CD4-positive, alpha-beta T cell treated with Interleukin-15 for 4 hours (primary cell): ENCODE measurements around the gene UBE2H.
"Not testable (repeated sequence)": the region's sequence is repeated elsewhere in the genome, so short reads cannot be mapped to it uniquely, and the experiment has no call there.

Source experiments
- DNase-seq: peaks from one replicate; pipeline ENCODE4 v3.0.0-alpha.2; 2020; ENCODE audit warnings: low spot score

Gene UBE2H

DNA sequence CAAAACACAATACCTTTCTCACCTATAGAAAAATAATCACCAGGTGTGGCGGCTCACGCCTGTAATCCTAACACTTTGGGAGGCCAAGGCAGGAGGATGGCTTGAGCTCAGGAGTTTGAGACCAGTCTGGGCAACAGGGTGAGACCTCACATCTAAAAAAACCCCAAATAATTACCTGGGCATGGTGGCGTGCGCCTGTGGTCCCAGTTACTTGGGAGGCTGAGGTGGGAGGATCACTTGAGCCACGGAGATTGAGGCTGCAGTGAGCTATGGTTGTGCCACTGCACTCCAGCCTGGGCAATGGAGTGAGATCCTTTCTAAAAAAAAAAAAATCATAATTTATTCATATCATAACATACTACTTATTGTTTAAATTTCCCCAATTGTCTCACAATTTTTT, 129.6 kb downstream of the UBE2H start:
- DNase-seq: not testable (repeated sequence)

DNA sequence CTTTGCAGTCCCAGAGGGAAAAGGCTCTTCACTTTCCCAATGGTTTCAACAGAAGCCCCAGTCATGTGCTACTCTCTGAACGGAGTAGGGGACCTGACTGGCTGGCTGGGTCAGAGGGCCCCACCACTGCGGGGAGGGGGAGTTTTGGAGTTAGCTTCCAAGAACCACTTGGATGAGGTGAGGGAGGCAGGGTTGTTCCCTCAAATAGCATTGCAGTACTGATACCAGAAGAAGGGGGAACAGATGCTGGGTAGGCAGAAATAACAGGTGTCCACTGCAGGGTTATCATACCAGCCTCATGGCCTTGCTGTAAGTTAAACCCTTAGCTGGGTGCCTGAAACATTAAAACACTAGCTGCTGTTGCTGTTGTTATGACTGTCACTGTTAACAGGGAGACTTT, 131.3 kb downstream of the UBE2H start:
- no peak for DNase-seq

DNA sequence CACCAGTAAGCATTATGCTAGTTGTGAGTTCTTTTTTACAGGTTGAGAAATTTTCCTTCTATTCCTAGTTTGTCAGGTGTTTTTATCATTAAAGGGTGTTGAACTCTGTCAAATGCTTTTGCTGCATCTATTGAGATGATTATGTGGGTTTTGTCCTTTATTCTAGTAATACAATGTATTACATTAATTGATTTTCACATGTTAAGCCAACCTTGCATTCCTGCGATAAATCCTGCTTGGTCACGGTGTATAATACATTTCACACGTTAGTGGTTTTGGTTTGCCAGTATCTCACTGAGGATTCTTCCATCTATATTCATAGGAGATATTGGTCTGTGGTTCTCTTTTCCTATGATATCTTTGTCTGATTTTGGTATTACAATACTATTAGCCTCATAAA, 136.0 kb downstream of the UBE2H start:
- no peak for DNase-seq

DNA sequence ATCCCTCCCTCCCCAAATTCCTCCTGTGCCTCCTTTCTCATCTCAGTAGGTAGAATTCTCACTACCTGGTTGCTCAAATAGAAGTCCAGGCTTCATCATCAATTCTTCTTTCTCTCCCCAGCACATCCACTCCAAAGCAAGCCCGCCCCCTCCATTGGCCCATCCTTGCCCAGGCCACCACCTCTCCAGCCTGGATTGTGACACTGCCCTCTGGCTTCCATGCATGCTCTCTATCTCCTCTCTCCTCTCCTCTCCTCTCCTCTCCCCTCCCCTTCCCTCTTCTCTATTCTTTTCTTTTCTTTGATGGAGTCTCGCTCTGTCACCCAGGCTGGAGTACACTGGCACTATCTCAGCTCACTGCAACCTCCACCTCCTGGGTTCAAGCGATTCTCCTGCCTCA, 144.9 kb downstream of the UBE2H start:
- DNase-seq: no peak

DNA sequence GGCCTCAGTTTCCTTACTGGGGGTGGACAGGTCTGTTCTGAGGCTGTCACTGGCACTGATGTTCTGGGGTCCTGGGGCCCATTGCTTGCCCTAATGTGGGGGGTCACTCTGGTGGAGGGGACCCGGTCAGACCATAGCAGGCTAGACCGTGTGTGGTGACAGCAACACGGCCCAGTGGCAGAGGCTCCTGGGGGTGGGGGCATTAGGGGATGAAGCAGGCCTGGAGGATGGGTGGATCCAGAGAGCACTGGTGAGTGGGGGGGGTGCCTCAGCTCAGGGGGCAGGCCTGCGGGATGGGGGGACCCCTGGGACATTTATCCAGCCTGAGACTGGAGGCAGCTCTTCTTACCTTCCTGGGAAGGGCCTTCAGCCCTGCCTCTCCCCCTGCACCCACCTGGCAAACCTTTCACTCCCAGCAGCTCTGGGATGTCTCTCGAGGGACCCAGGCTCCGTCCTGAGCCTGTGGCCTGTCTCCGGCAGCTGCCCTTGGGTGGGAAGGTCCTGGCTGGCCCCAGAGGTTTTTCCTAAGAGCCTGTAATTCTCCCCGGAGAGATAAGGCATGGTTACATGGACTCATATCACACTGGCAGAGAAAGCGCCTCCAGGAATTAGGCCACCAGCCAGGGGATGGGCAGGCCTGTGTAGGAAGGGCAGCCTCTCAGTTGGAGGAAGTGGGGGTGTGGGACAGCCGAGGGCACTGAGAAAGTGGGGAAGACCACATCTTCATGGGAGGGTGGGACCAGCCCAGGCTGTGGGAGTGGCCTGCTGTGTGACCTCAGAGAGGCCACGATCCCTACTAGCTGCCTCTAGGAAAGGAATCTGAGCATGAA, 147.7 kb downstream of the UBE2H start:
- DNase-seq: no peak

DNA sequence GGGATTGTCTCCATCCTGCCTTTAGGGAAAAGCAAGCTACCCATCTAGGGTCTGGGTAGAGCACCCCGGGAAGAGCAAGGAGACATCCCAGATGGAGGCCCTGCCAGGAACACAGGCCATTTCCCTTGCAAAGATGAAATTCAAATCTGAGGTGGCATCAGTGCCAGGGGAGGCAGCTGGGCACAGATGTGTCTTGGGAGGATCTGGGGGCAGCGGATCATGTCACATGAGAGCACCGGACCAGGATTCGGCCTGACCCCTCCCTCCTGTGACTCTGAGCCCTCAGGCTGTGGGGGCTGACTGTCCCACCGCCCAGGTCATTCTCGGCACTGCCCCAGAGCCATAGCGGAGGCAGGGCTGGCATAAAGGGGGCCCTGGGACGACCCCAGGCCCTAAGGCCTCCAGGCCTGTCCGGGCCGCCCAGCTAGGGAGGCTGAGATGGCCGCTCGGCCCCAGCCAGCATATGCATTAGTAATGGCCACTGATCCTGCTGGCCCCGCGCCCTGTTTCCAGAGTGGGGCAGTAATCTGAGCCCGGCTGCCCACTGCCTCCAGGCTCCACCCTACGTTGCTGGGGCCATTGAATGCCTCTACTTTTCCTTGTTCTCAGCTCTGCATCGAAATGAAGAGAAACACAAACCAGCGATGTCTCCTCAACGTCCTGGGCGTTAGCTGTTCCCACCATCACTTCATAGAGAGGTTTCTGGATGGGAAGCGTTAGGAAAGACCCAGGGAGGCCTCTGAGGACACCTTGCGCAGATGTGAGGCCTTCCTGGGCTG, 148.5 kb downstream of the UBE2H start:
- DNase-seq: no peak

DNA sequence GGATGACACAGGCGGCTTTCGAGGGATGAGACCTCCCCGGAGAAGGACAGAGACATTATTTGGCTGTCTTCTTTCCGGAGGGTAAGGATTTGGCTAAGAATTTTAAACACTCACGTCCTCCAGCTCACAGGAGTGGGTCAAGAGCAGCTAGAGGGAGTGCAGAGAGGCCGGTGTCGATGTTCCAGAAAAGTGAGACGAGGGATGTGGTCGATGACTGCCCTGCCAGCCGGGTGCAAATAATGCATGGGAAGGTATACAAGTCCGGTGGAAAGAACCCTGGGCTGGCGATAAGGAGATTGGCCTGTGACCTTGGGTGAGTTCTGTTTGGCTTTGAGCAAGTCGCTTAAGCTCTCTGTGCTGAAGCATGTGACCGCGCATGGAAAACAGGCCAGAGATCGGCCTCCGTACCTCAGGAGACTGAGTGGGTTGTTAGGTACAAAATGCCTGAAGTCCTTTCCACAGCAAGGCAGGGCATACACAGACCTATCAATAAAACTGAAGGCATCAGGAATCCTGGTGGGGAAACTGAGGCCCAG, 149.1 kb downstream of the UBE2H start:
- DNase-seq: no peak

DNA sequence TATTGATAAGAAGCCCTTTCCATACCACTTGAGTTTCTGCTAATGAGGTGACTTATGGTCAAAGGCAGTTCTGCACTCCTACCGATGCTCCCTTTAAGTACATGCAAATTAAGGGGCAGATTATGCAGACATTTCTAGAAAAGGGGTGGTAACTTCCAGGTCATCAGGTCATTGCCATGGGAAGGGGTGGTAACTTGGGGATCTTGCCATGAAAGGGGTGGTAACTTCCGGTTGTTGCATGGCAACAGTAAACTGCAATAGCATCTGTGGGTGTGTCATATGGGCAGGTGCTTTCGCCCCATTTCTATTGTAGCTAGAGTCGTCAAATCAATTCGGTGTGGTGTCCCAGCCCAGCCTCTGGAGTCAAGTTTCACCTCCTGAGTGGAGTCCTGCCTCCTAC, 150.9 kb downstream of the UBE2H start:
- no peak for DNase-seq

DNA sequence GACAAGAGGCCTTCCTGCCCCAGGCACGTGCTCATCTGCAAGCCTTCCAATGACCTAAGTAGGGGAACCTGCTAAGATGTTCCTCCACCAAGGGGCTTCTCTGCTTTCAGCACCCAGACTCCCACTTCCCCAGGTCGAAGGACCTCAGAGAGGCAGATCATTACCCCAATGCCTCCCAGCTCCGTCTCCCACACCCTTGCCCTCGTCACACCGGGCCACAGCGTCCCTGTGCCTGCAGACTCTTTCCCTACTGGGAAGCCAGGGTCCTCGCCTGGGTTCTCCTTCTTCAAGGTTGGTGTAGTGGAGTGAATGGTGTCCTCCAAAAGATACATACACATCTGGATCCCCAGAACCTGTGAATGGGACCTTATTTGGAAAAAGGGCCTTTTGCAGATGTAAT, 151.9 kb downstream of the UBE2H start:
- no peak for DNase-seq

DNA sequence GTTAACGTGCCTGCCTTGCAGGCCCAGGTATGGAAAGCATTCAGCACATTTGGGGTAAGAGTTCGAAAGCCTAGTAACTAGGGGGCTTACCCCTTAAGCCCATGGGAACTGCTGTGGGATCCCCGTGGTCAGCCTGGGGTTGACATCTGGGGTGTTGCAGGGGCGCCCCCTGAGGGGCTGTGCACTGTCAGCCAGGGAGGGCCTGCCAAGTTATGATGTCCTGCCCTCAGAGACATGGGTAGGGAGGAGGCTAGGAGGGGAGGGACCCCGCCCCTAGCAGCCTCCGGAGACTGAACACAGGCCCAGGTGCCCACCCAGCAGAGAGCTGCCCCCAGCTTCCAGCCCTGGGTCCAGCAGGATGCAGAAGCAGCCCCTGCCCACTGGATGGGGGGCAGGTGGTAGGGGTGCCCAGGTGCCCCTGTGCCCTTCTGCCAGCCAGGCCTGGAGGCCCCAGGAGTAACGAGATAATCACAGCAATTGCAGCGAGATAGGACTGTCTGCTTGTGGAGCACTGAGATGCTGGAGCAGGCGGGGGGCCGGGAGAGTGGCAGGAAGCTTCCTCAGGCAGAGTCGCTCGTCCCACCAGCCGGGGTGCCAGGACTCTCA, 153.3 kb downstream of the UBE2H start:
- DNase-seq: no peak

DNA sequence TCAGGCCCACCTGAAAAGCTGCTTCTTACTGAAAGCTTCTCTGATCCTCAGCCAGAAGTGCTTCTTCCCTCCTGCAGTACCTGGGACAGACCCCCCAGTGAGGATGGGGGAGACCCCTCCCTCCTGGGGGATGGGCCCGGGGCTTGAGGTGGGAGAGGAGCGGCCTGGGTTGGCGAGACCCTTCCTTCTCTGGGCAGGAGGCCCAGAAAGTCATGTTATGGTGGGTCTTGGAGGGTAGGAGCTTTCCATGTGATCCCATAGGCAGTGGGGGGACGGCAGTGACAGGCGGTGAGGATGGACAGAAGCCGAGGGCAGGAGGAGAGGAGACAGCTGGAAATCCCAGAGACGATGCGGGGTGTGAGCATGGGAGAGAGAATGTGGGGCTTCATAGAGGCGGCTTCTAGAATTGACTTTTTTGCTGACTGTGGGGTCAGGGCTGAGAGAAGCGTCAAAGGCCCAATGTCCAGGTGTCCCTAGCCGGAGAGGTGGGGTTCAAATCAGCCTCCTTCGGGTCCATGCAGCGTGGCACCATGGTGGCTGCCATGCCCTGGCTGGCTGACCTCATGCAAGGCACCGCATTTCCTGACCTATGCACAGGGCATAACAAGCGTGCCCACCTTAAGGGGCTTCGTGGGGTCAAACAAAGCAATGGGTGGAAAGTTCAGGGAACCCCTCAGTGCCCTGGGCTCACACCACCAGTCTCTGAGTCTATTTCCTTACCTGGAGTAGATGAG, 154.0 kb downstream of the UBE2H start:
- DNase-seq: no peak

DNA sequence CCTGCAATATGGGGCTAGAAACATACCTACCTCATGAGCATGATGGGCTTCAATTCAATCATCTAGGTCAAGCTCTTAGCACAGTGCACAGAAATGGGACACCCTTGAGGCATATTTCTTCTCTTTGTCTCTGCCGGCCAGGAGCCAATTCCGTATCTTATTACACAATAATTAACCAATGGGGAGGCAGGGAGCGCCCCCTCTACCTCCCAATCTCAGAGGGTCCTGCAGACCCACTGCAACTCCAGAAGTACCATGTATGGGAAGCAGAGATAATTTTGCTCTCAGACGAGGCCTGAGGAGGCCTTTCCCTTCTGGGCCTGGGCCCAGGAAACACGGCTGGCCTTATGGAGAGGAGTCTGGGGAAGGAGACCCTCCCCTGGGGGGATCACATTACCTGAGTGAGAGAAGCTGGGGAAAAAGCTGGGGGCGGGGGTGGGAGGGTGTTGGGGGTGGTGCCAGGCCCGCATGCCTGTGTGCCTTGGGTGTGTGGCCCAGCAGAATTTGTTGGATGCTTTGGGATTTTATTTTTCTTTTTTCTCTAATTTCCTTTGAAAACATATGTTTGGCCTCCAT, 155.5 kb downstream of the UBE2H start:
- no peak for DNase-seq

DNA sequence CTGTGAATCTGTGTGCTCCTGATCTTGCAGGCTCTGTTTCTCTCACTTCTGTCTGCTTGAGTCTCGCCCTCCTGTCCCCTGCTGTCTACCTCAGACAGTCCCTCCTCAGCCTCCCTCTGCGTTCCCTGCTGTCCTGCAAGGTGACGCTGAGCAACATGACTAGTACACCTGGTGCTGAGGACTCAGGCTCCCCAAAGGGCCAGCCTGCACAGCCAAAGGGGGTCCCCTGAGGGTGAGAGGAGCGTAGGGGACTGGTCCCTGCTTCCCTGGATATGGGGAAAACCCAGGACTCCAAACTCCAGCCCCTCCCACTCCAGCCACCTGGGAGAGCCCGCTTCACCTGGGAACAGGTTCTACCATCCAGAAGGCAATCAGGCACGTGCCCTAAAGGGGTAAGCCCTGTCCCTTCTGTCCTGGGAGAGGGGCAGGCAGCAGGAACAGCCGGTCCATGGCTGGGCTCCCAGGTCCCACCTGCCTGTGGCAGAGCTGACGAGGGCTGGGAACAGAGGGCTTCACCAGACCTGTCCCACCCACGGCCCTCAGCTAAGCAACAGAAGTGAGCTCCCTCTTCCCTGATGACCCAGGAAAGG, 156.5 kb downstream of the UBE2H start:
- no peak for DNase-seq

DNA sequence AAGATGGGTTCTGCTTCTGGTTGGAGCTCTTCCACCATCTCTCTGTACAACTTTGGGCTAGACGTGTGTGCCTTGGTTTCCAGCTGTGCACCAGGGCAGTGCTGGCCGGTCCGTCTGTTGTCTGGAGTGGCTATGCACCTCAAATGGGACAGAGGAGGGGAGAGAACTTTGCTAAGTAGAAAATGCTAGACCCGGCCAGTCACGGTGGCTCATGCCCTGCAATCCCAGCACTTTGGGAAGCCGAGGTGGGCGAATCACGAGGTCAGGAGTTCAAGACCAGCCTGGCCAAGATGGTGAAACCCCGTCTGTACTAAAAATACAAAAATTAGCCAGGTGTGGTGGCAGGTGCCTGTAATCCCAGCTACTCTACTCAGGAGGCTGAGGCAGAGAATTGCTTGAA, 158.3 kb downstream of the UBE2H start:
- DNase-seq: not testable (repeated sequence)

DNA sequence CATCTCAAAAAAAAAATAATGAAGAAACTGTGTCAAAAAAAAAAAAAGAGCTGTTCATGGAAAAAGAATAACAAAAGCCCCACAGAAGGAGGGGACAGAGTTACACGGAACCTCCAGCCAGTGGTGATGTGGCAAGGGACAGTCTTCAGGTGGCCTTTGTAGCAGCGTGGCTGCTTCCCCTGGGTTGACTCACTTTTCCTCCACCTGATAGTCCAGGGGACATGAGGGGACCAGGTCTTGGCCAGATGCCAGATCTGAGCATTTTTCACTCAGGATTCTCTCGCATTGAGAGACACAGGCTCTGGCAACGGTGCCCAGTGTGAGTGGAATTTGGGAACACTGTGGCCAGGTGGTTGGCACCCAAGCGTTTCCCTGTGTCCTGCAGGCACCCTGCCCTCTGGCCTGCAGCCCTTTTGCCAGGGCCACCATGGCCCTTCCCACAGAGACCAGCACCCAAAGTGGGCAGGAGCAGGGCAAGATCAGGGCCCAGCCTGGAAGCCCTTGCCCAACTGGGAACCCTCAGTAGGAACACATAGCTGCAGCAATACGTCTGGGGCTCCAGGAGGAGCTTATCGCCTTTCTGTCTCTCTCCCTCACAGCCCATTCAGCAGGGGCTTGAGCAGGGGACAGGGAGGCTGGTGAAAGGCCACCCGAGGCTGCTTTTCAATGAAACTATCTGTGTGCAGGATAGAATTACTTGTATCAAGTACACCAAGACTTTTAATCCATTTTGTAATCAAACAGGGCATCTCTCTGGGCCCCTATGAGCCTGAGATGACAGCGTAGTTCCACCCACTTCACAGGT, 159.1 kb downstream of the UBE2H start:
- DNase-seq: no peak

DNA sequence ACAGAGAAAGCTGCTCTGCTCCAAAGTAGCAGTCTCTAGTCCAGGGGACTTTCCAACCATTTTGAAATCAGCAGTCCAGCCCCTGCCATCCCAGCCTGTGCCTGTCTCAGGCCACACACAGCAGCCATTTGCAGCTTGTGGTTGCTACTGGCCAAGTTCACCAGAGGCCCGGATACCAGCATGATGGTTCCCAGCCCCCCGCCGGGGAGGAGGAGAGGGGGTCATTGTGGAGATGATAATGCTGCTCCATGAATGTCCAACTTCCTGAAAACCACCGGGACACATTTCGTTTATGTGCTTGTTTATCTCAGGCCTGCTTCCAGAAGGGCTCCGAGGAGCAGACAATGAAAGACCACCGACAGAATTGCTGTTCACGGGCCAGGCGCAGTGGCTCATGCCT, 160.0 kb downstream of the UBE2H start:
- DNase-seq: no peak

DNA sequence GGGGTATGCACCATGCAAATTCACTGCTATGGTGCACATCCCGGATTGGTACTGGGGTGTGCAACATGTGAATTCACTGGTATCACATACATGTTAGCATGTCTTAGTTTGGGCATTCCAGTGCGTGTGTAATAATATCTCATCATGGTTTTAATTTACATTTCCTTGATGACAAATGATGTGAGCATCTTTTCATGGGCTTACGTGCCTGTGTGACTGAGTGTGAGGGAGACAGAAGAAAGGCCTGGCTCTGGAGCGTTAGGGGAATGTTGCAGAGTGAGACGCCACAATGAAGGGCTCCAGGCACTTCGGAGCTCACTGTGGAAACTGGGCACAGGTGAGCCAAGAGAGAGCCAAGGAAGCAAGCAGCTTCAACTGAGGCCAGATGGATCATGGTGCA, 162.6 kb downstream of the UBE2H start:
- DNase-seq: no peak

DNA sequence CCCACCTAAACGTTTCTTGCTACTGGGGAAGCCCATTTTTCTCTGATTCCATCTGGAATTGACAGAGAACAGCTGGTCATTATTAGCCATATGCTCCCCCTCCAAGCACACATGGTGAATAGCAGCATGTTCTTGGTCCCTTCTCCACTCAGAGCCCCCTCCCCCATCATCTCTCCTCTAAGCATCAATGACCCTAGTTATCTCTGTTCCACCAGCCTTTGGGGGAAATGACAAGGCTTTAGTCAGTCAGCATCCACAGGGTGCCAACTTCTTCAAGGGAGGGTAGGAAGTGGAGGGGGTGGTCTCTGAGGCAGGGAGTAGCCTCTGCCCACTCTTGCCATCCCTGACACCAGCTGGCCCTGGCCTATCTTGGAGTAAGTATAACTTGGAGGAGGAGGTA, 163.1 kb downstream of the UBE2H start:
- no peak for DNase-seq

DNA sequence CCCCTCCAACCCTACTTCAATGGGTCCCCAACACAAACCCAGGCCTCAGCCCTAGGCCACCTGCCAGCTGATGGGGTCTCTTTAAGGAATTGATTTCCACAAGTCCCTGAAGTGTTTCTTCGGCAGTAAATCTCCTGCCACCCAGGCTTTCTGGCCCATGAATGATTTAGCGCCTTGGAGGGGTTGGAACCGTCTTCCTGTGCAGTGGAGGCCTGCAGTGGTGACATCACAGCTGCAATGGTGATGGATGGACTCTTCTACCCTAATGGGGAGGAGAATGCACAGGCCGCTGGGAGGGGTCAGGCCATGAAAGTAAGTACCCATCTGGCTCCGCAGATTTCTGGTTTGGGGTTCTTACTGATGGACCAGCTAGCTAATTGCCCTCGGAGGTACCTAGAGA, 163.8 kb downstream of the UBE2H start:
- no peak for DNase-seq

DNA sequence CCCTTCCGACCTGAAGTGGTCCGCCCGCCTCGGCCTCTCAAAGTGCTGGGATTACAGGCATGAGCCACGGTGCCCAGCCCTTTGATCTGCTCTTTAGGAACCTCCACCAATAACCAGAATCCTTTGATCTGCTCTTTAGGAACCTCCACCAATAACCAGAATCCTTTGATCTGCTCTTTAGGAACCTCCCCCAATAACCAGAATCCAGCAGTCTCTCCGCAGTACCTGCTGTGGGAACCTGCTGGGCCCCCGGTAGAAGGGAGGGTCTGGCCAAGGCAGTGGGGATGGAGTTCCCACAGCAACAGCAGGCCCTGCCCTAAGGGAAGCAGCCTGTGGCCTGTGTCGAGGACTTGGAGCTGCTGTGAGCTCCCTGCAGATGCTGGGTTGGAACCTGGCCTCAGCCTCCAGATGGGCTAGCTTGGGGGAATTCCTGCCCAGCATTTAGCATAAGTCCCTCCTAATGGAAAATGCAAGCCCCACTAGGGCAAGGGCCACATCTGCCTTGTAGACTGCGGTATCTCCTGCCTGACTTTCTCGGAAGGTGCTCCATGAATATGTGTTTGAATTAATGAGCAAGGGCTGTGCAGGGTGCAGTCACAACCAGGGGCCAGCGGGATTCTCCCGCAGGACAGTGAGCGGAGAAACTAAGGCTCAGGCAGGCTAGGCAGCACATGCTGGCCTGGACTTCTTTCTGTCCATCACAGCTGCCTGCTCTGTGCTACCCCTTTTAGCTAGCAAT, 165.8 kb downstream of the UBE2H start:
- DNase-seq: no peak
